Choroid plexus epithelial cell (primary cell): ENCODE measurements around the gene ZNF407.

ENCODE experiments used
- DNase-seq: peaks from one replicate; pipeline ENCODE4 v3.0.0-alpha.2; 2010; ENCODE audit warnings: low read depth
- H3K4me3 ChIP-seq: 2 replicates; pipeline ENCODE4 v1.5.1; 2011; ENCODE audit warnings: low read depth, mild to moderate bottlenecking, control low read depth, low read length, moderate library complexity
- TF ChIP-seq, protein P1 (sequence below): conservative IDR thresholded peaks from 2 replicates; pipeline ENCODE4 v1.5.1; 2011; ENCODE audit warnings: low read depth, mild to moderate bottlenecking, control low read depth, inconsistent platforms, low read length, moderate library complexity

The ZNF407 gene

DNA sequence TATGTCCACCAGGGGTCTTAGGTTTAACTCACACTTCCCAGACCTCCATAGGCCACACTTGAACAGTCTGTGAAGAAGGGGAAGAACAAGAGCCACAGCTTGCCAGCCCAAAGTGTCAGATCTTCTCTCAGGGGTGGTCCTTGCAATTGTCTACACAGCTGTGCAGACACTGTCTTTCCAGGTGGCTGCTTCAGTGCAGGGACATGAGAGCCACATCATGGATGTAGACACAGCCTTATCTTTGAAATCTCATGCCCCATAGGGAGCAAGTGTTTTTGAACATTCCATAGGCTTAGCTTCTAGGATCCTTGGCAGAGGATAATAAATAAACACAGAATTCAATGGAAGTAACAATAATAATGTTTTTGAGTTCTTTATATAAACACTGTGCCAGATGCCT, 6.7 kb downstream of the ZNF407 start:
- TF ChIP-seq, protein P1, sequence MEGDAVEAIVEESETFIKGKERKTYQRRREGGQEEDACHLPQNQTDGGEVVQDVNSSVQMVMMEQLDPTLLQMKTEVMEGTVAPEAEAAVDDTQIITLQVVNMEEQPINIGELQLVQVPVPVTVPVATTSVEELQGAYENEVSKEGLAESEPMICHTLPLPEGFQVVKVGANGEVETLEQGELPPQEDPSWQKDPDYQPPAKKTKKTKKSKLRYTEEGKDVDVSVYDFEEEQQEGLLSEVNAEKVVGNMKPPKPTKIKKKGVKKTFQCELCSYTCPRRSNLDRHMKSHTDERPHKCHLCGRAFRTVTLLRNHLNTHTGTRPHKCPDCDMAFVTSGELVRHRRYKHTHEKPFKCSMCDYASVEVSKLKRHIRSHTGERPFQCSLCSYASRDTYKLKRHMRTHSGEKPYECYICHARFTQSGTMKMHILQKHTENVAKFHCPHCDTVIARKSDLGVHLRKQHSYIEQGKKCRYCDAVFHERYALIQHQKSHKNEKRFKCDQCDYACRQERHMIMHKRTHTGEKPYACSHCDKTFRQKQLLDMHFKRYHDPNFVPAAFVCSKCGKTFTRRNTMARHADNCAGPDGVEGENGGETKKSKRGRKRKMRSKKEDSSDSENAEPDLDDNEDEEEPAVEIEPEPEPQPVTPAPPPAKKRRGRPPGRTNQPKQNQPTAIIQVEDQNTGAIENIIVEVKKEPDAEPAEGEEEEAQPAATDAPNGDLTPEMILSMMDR = no peak
- no peak overlapping the region for H3K4me3 ChIP-seq
- no peak for DNase-seq

DNA sequence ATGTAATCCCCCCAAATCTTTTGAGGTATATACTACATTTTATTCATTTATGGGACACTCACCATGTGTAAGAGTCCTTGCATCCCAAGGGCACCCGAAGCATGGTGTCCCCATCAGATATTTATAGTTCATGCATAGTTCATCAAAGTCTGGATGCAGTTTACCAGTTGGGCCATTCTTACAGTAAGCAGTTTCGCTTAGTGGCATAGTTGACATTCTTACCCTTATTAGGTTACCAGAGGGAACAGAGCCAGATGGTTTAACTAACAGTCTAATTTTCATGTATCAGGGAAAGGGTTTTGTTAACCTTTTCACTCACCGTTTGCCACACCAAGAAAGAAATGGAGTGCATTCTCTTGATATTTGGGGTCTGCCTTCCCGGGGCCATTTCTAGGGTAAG, 7.1 kb downstream of the ZNF407 start:
- DNase-seq = peak; percentile 76
- TF ChIP-seq, protein P1 = no peak

DNA sequence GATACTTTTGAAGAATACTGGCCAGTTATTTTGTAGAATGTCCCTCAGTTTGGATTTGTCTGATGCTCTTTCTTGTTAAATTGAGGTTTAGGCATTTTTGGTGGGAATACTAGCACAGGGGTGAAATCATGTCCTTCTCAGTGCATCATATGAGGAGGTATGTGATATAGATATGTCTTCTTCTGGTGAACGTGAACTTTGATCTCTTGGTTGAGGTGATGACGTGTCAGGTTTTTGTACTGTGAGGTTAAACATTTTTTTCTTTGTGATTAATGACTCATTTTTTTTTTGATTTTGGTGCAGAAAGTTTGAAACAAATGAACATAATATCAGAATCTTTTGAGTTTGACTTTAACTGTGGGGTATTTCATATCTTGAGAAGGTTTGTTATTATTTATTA, 11.0 kb downstream of the ZNF407 start:
- H3K4me3 ChIP-seq = no peak overlapping the region
- peak; percentile 60 for DNase-seq
- TF ChIP-seq, protein P1 = no peak

More for the DNA sequence above, 7.1 kb downstream of the ZNF407 start:
- no peak overlapping the region for H3K4me3 ChIP-seq

DNA sequence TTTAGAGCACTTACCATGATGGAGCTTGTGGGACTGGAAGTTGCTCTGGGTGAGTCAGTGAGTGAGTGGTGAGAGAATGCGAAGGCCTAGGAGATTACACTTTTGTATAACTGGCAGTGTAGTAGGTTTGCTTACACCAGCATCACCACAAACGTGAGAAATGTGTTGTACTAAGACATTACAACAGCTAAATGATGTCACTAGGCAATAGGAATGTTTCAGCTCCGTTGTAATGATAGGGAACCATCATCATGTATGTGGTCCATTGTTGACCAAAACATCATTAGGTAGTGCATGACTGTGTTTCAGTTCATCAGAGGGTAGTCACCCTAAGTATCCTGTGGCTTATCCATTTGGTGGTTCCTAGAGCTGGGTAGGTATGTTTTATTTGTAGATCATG, 11.9 kb downstream of the ZNF407 start:
- TF ChIP-seq, protein P1 = no peak
- DNase-seq = peak; percentile 72
- H3K4me3 ChIP-seq = no peak overlapping the region

DNA sequence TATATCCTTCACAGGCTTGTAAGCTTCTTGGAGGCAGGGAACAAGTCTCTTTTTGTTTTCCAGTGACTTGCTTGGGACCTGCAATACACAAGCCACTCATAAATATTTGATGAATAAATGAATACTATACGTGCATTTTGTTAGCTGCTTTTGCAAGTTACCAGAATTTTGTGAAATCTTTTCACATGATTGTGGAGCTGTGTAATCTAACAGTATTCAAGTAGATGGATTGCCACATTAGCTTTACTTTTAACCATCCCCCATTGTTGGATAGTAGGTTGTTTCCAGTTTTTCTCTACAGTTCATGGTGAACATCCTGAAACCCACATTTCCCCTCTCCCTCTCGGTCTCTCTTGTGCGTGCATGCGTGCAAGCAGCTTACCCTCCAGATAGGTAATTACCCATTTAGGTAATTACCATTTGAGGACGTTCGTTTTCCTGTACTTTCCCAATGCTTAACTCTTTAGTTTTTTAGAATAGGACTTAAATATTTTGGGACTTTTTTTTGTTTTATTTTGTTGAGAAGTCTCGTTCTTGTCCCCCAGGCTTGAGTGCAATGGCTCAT, 12.5 kb downstream of the ZNF407 start:
- DNase-seq = no peak
- TF ChIP-seq, protein P1 = no peak
- no peak overlapping the region for H3K4me3 ChIP-seq

DNA sequence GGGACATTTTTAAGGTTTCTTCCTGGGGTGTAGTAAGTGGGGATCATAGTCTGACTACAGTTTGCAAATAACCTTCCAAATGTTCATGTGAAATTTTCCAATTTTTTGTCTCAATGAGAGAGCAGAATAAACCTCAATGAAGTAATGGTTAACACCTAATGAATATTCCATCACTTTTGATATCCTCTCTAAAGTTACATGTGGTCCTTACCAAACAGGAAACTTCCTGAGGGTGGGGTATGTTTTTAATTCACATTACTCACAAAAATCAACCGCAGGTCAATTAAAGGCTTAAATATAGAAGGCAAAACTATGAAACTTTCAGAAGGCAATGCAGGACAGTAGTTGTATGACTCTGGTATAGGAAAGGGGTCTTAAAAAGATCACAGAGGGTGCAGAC, 13.2 kb downstream of the ZNF407 start:
- no peak overlapping the region for H3K4me3 ChIP-seq
- TF ChIP-seq, protein P1 = no peak
- no peak for DNase-seq

DNA sequence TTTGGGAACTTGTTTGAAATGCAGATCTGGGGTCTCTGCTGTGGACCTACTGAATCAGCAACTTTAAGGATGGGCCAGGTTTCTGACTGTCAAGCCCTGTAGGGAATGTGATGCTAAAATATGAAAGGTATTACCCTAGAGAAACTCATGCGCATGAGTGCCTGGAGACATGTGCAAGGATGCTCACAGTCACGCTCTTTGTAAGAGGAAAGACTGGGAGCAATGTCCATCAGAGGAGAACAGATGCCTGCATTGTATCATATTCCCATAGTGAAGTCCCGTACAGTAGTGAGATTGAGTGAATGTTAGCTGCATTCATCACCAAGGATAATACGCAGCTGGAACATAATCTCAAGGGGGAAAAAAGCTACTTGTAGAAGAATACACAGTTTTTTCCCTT, 14.1 kb downstream of the ZNF407 start:
- no peak overlapping the region for H3K4me3 ChIP-seq
- TF ChIP-seq, protein P1 = no peak
- DNase-seq = no peak
